ENCODE results near the gene IKZF2.

The IKZF2 gene

DNA sequence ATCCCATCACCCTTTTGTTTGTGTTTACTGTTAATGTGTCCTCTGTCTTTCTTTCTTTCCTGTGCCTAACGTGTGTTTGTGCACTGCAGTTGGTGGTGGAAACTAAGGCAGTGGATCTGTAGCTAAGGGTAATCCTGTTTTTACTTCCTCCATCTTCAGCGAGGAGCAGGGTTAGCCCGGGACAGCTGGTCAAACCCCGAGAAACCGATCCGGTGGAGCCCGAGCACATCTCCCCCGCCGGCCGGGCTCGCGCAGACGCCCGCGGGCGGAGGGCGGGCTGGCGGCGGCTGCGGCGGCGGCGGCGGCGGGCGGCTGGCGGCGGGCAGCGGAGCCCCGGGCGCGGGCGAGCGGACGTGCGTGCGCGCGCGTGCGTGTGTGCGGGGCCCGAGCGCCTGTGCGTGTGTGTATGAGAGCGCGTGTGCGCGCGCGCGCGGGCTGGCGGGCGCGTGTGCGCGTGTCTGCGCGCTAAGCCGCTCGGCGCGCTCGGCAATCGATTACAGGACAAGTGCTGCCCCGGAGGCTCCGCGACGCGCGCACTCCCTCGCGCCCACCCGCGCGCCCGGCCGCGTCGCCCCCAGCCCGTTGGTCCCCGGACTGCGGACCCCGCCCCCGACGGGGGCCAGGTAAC is at the start of gene IKZF2:
TSS of gene IKZF2 (minus strand) at position 176 of the 628 bp plus-strand sequence. CDS start 2,983 bp downstream, outside the sequence.
- Mint-ChIP-seq H3K27ac (peak within 1 kb of the TSS; percentile 88), H3K4me3 (peak within 1 kb of the TSS; percentile 93), H3K4me1 (peaks cover 50% of the 10 kb centered on the region), H3K36me3 (ENCODE audit: low read depth) (peaks cover 4% of the 10 kb centered on the region), H3K27me3 (peaks cover 42% of the 10 kb centered on the region), H3K9me3 (no peaks in the 10 kb centered on the region)
- ATAC-seq (peak; percentile 78), DNase-seq (peak; percentile 70)

DNA sequence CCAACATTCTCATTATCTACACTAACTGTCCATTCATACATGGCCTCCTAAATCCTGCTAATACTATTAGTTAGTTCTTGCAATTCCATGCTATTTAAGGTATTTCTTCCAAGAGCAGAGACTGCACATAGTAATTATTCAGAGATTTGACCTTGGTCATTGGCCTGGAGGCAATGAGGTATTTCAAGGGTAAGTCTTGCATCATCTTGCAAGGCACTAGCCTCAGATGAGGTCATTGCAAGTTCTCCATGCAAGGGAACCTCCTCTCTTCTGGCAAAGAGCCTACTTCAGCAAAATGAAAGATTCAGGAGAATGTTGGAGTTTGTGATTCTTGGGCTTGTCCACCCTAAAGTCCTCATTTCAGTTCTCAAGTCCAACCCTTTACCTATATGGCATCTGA is 48.5 kb upstream of the IKZF2 start:
- H3K36me3 Mint-ChIP-seq (ENCODE audit: low read depth), result no peaks in the 10 kb centered on the region
- no peaks in the 10 kb centered on the region for H3K27me3 Mint-ChIP-seq
- DNase-seq (no peak), ATAC-seq (no peak)
- no peak overlapping the region for H3K4me3 Mint-ChIP-seq
- H3K4me1 Mint-ChIP-seq, result no peaks in the 10 kb centered on the region
- no peak overlapping the region for H3K27ac Mint-ChIP-seq
- H3K9me3 Mint-ChIP-seq, result peaks cover 9% of the 10 kb centered on the region

DNA sequence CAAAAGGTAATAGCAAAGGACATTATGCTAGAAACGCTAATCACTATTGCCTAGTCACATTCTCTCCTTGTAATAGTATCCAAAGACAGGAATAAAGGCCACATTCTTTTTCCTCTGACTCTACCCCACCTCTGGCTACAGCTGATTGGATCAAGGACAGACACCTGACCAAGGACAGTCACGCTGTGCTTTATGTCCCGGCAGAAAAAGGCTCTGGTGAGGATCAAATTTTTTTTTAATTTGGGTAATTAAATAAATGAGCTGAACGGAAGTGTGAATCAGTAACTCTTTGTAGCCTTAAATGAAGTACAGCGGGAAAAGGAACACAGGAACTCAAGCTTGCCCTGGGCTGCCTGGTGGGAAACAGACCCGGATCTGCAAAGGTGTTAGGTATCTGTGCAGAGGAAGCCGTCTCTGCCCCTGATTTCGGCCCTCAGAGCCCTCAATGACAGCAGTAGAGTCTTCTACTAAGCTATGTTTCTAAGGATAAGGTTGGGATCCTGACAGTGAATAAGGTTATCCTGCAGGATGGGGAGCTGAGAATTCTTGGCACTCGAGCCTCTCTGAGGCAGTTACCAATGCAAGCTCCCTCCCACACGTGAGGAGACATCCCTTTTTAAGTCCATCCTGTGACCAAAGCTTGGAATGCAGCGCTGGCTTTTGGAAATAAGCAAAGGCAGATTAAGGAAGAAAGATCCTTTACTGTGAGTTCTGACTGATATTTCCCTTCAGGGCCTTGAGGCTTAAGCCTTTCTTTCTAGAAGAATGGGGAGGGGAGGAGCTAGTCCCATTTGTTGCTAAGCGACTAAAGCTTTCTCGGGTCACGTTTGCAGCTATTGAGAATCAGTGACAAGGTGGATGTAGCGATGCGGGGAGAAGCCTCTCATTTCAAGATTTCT is 37.8 kb upstream of the IKZF2 start:
- no peak overlapping the region for H3K4me3 Mint-ChIP-seq
- H3K4me1 Mint-ChIP-seq, result no peaks in the 10 kb centered on the region
- H3K36me3 Mint-ChIP-seq (ENCODE audit: low read depth), result no peaks in the 10 kb centered on the region
- H3K27ac Mint-ChIP-seq, result no peak overlapping the region
- no peaks in the 10 kb centered on the region for H3K9me3 Mint-ChIP-seq
- no peaks in the 10 kb centered on the region for H3K27me3 Mint-ChIP-seq
- DNase-seq (no peak), ATAC-seq (no peak)

DNA sequence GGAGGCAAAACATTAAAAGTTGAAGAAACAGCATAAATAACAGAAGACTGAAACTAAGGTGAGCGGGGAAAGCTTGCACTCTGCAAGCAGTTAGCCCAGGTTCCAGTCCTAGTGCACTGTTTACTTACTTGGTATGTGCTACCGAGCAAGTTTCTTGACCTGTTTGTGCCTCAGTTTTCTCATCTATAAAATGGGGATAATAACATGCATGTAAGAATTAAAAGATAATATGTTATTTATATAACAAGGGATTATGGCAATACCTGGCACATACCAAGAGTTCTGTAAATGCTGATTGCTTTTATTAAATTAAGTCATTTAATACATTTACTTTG is 37.1 kb upstream of the IKZF2 start:
- DNase-seq (no peak), ATAC-seq (no peak)
- no peaks in the 10 kb centered on the region for H3K36me3 Mint-ChIP-seq (ENCODE audit: low read depth)
- no peaks in the 10 kb centered on the region for H3K4me1 Mint-ChIP-seq
- H3K4me3 Mint-ChIP-seq, result no peak overlapping the region
- no peaks in the 10 kb centered on the region for H3K27me3 Mint-ChIP-seq
- no peaks in the 10 kb centered on the region for H3K9me3 Mint-ChIP-seq
- H3K27ac Mint-ChIP-seq, result no peak overlapping the region

DNA sequence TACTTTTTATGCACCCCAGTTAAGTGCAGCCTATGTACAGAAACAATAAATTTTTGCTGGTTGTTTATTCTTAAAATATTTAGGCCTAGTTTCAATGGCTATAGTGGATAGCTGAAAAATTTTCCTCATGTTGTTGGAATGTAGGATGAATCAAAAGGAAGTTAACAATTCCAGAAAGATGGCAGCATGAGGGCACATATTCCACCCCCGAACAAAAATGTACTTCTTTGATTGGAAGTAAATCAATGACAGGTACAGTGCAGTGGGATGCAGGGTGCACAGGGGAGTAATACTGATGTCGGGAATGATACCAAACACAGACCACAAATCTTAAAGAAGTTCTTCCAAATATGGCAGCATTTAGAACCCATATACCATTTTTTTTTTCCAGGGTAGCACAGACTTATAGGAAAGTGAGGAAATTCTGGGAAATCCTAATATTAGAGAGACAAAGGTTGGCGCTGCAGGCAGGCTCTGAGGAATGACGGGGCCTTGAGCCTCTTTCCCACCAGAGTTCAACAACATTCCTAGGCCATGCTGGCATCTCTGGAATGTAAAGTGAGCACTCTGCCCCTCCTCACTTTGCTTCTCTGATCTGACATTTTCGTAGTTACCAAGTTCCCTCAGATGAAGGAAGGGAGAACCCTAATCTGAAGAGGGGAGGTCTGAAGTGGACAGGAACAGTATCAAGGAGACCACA is 36.6 kb upstream of the IKZF2 start:
- Mint-ChIP-seq H3K4me3 (no peak overlapping the region), H3K9me3 (no peaks in the 10 kb centered on the region), H3K27me3 (no peaks in the 10 kb centered on the region), H3K27ac (no peak overlapping the region), H3K4me1 (no peaks in the 10 kb centered on the region), H3K36me3 (ENCODE audit: low read depth) (no peaks in the 10 kb centered on the region)
- no peak for DNase-seq
- ATAC-seq, result no peak

DNA sequence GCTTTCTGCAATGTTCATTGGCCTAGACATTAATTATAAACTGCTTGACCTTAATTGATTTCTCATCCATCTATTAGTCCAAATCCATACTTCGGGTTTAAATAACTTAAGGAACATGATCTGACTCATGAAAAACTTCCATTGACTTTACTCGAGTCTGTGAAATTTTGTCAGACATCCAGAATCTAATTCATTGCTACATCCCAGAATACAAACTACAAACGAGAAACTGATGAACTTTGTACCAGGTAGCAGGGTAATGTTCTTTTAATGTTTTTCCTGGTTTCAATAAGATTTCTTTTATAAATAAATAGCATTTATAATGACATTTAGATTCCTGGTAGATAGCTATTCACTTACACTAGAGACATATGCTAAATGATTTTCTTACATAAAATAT is 36.0 kb upstream of the IKZF2 start:
- ATAC-seq (no peak), DNase-seq (no peak)
- H3K36me3 Mint-ChIP-seq (ENCODE audit: low read depth), result no peaks in the 10 kb centered on the region
- H3K27me3 Mint-ChIP-seq, result no peaks in the 10 kb centered on the region
- H3K4me1 Mint-ChIP-seq, result no peaks in the 10 kb centered on the region
- H3K27ac Mint-ChIP-seq, result no peak overlapping the region
- H3K9me3 Mint-ChIP-seq, result no peaks in the 10 kb centered on the region
- no peak overlapping the region for H3K4me3 Mint-ChIP-seq

DNA sequence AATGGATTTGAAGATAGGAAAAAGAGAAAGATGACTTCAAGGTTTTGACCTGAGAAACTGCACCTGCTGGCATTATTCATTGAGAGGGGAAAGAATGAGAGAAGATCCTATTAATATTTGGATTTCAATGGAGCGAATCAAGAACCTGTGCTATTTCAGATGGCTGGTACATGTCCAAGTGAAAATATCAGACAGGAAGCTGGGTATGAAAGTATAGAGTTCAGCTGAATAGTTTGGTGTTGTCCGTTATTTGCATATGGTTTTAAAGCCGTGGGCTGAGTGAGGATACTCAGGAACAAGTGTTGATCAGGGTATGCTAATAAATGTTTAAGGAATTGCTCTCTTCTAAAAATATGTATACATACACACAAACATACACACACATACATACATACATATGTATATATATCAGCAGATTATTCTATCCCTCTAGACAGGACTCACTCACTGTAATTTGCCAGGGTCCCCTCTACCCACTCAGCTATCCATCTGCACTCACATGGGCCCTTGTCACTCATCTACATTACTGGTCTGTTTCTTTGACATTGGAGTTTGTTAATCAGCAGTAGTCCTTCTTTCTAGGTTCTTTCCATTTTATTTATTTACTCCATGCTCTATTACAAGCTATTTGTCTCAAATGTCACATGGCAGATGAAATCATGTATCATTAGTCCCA is 33.9 kb upstream of the IKZF2 start:
- H3K36me3 Mint-ChIP-seq (ENCODE audit: low read depth), result no peaks in the 10 kb centered on the region
- no peak overlapping the region for H3K4me3 Mint-ChIP-seq
- H3K9me3 Mint-ChIP-seq, result no peaks in the 10 kb centered on the region
- H3K27ac Mint-ChIP-seq, result no peak overlapping the region
- no peaks in the 10 kb centered on the region for H3K4me1 Mint-ChIP-seq
- ATAC-seq (no peak), DNase-seq (no peak)
- no peaks in the 10 kb centered on the region for H3K27me3 Mint-ChIP-seq

DNA sequence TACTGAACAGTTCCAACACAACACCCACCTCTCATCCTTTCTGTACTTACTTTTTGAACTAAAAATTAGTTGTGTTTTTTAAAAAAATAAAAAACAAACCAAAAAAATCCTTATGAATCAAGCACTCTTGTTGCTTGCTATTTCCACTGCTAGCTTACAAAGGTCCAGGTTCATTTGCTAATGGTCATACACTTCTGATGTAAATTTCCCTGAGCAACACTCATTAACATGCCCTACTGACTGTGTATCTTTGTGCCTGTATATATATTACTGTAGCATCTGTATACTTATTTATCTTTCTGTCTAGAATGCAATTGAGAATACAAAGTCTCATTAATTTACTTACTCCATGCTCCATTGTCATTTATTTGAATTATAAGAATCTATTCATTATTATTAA is 30.3 kb upstream of the IKZF2 start:
- Mint-ChIP-seq H3K9me3 (no peaks in the 10 kb centered on the region), H3K36me3 (ENCODE audit: low read depth) (no peaks in the 10 kb centered on the region), H3K4me3 (no peak overlapping the region), H3K27ac (no peak overlapping the region), H3K27me3 (no peaks in the 10 kb centered on the region), H3K4me1 (no peaks in the 10 kb centered on the region)
- ATAC-seq, result no peak
- DNase-seq, result no peak

DNA sequence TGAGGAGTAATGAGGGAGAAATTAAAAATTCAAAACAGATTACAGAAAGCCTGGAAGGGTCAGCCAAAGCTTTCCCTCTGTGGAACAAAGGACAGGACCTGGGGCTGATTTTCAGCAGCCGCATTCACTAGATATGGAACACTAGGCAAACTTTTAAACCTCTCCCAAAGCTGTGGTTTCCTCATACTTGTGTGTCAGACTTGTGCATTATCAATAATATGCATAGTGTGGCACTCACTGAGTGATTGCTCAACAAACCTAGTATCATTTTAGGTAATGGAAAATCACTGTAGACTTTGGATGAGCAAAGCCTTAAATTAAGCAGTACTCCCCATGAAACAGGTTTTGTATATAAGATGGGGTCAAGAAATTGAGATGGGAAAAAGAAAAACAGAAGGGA is 26.3 kb upstream of the IKZF2 start:
- Mint-ChIP-seq H3K9me3 (no peaks in the 10 kb centered on the region), H3K4me3 (no peak overlapping the region), H3K4me1 (no peaks in the 10 kb centered on the region), H3K27ac (no peak overlapping the region), H3K27me3 (no peaks in the 10 kb centered on the region), H3K36me3 (ENCODE audit: low read depth) (no peaks in the 10 kb centered on the region)
- ATAC-seq (no peak), DNase-seq (no peak)

DNA sequence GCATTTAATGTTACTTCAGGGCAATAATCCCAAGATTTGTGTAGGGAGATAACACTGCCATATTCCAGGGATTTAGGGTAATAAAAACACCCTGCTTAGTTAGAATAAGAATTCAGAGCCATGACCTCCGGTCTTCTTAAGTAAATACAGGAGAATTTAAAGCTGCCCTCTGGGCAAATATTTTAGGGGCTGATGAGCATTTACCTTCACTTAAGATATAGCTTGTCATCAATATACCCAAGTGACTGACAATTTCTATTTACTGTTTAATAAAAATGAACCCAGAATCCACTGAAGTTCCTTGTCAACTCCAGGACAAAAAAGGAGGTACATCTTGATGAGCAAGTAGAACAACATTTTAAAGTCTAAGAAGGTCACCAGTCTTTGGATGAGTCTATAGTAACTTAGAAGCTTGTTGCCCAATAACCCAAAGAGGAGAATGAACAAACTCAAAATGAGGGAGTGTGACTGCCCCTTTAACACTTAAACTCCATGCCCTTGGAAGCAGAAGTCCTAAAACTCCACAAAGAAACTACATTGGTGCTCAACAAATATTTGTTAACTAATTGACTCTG is 24.3 kb upstream of the IKZF2 start:
- Mint-ChIP-seq H3K4me3 (no peak overlapping the region), H3K27me3 (no peaks in the 10 kb centered on the region), H3K27ac (no peak overlapping the region), H3K36me3 (ENCODE audit: low read depth) (no peaks in the 10 kb centered on the region), H3K9me3 (no peaks in the 10 kb centered on the region), H3K4me1 (peaks cover 2% of the 10 kb centered on the region)
- no peak for ATAC-seq
- no peak for DNase-seq

DNA sequence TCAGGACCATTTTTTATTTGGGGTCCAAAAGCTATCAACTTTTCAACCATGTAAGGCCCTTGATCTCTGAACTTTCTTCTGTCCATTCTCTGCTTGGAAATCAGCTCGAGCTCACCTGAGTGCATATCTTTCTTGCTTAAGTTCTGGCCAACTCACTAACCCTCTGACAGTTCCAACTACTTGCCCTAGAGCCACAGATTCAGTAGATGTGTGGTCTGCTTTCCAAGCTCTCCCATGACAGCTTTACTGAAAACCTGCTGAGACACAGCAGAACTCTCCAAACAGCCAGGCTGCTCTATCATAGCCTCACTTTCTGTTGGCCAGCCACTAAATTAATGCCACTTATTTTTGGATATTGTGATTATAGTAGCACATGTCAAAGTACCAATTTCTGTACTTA is 21.2 kb upstream of the IKZF2 start:
- Mint-ChIP-seq H3K4me3 (no peak overlapping the region), H3K4me1 (peaks cover 2% of the 10 kb centered on the region), H3K36me3 (ENCODE audit: low read depth) (no peaks in the 10 kb centered on the region), H3K27ac (no peak overlapping the region), H3K27me3 (no peaks in the 10 kb centered on the region), H3K9me3 (no peaks in the 10 kb centered on the region)
- DNase-seq (no peak), ATAC-seq (no peak)

DNA sequence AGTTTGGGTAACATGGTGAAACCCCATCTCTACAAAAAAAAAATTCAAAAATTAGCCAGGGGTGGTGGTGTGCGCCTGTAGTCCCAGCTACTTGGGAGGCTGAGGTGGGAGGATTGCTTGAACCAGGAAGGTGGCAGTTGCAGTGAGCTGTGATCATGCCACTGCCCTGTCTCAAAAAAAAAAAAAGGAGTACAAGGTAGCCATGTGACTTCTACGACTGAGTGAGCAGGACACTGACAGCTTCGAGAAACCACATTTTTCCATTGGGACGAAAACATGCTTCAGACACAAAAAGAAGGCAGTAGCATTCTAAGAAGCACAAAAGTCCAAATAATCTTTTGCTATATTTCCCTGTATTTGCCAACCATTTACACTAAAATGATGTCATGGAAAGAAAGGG is 19.7 kb upstream of the IKZF2 start:
- Mint-ChIP-seq H3K4me1 (peaks cover 2% of the 10 kb centered on the region), H3K27me3 (no peaks in the 10 kb centered on the region), H3K27ac (no peak overlapping the region), H3K36me3 (ENCODE audit: low read depth) (no peaks in the 10 kb centered on the region), H3K4me3 (no peak overlapping the region), H3K9me3 (no peaks in the 10 kb centered on the region)
- no peak for DNase-seq
- no peak for ATAC-seq

DNA sequence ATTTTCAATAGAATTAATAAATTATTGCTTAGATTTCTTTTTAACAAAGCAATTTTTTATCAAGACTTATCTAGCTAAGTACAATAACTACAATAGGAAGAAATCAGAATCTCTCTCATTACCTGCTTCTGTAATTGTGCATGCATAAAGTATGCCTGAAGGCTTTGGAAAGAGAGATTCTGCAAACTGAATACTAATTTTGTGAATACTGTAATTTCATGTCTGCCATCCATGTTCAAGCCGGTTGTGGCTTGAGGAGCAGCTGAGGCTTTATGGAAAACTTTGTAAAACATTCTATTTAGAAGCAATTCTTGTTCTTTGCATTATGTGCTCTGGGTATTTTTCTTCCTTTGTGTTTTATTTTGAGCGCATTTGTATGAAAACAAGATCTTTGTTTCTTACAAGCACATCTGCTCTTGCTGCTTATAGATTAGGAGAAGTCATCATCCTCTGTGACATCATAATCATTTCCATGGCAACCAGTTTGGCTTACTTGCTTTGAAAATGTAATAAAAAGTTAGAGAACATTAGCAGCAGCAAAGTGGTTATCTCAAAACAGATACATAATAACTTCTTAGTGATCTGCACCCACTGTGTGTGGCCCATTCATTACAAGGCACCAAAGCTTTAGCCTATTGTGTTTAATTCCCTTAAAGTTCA is 16.0 kb upstream of the IKZF2 start:
- Mint-ChIP-seq H3K4me3 (no peak overlapping the region), H3K9me3 (no peaks in the 10 kb centered on the region), H3K36me3 (ENCODE audit: low read depth) (no peaks in the 10 kb centered on the region), H3K27me3 (no peaks in the 10 kb centered on the region), H3K4me1 (peaks cover 2% of the 10 kb centered on the region), H3K27ac (no peak overlapping the region)
- DNase-seq (no peak), ATAC-seq (no peak)

DNA sequence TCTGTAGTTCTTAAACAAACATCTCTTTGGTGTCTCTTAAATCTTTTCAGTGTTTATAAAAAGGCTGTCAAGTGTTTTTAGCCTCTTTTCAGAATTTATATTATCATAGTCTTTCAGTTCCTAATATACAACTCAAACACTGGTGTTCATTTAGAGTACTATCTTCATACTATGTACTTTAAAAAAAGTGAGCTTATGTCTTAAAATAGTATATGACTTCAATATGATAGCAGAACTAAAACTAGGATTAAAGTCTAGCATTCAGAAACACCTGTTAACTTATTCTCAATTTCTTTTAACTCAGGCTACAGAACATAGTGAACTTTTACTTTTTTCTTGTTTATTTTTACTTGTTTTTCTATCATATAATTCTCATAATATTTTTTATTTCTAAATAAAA is 14.7 kb upstream of the IKZF2 start:
- Mint-ChIP-seq H3K27ac (no peak overlapping the region), H3K27me3 (no peaks in the 10 kb centered on the region), H3K36me3 (ENCODE audit: low read depth) (no peaks in the 10 kb centered on the region), H3K9me3 (no peaks in the 10 kb centered on the region), H3K4me3 (no peak overlapping the region), H3K4me1 (no peaks in the 10 kb centered on the region)
- DNase-seq, result no peak
- no peak for ATAC-seq

Measured in activated naive CD8-positive, alpha-beta T cell treated with anti-CD3 and anti-CD28 coated beads, Interleukin-2, amount 50 U/mL, for 24 hours (primary cell).